Hepatocyte (in vitro differentiated cells): Measurements from ENCODE around the gene KRT78. TPM values are rescaled to one million over a fixed set of nuclear protein-coding genes. Genes with fewer than 3 reads are reported as not detected.

Source experiments
- DNase-seq: peaks from one replicate; pipeline ENCODE4 v3.0.0-alpha.2; 2016; ENCODE audit warnings: low spot score
- H2AFZ ChIP-seq: fragments of 200-600 bp; sonication (generic); 2 replicates; pipeline ENCODE4 v1.6.0; 2016; ENCODE audit warnings: antibody characterized with exemption, mild to moderate bottlenecking
- H3K27ac ChIP-seq: fragments of 200-600 bp; sonication (generic); 2 replicates; pipeline ENCODE4 v1.5.1; 2016; ENCODE audit warnings: mild to moderate bottlenecking
- H3K27me3 ChIP-seq: fragments of 200-600 bp; sonication (generic); 2 replicates; pipeline ENCODE4 v1.6.1; 2016
- H3K36me3 ChIP-seq: fragments of 200-600 bp; sonication (generic); replicated peaks from 2 replicates; pipeline ENCODE4 v1.5.1; 2016; ENCODE audit warnings: low read depth; ENCODE audit not compliant: insufficient read depth
- H3K4me1 ChIP-seq: fragments of 200-600 bp; sonication (generic); 2 replicates; pipeline ENCODE4 v1.5.1; 2016; ENCODE audit warnings: mild to moderate bottlenecking, moderate library complexity; ENCODE audit not compliant: insufficient read depth
- H3K4me2 ChIP-seq: fragments of 200-600 bp; sonication (generic); 2 replicates; pipeline ENCODE4 v1.6.0; 2016
- H3K4me3 ChIP-seq: fragments of 200-600 bp; sonication (generic); 2 replicates; pipeline ENCODE4 v1.5.1; 2016; ENCODE audit warnings: mild to moderate bottlenecking
- H3K79me2 ChIP-seq: fragments of 200-600 bp; sonication (generic); 2 replicates; pipeline ENCODE4 v1.6.0; 2017; ENCODE audit warnings: mild to moderate bottlenecking
- H3K9me2 ChIP-seq: fragments of 200-600 bp; sonication (generic); replicated peaks from 2 replicates; pipeline ENCODE4 v1.6.0; 2017; ENCODE audit warnings: mild to moderate bottlenecking; ENCODE audit not compliant: insufficient read depth
- H3K9me3 ChIP-seq: fragments of 200-600 bp; sonication (generic); 2 replicates; pipeline ENCODE4 v1.5.1; 2016; ENCODE audit warnings: low read depth, mild to moderate bottlenecking
- H4K20me1 ChIP-seq: fragments of 200-600 bp; sonication (generic); 2 replicates; pipeline ENCODE4 v1.6.0; 2016; ENCODE audit warnings: mild to moderate bottlenecking; ENCODE audit not compliant: insufficient read depth, poor library complexity, severe bottlenecking
- CTCF ChIP-seq: fragments of 200-600 bp; sonication (generic); IDR thresholded peaks from 2 replicates; pipeline ENCODE4 v1.5.1; 2016; ENCODE audit warnings: antibody characterized with exemption, mild to moderate bottlenecking; ENCODE audit not compliant: poor library complexity
- EZH2 ChIP-seq: fragments of 200-600 bp; sonication (generic); IDR thresholded peaks from 2 replicates; pipeline ENCODE4 v1.6.1; 2016; ENCODE audit warnings: antibody characterized with exemption, mild to moderate bottlenecking, borderline replicate concordance
- EZH2phosphoT487 ChIP-seq: fragments of 200-600 bp; sonication (generic); IDR thresholded peaks from one replicate; pipeline ENCODE4 v1.6.1; 2018; ENCODE audit warnings: antibody characterized with exemption, mild to moderate bottlenecking, low read depth, moderate library complexity; ENCODE audit not compliant: unreplicated experiment, severe bottlenecking
- WGBS: methylation state at CpG from one replicate; pipeline ENCODE4 v1.1.6; 2016; ENCODE audit warnings: low lambda C conversion rate; ENCODE audit errors: missing lambda C conversion rate; 5-methylcytosine and 5-hydroxymethylcytosine counted together
- polyA plus RNA-seq: library from polyadenylated mRNA; unstranded; fragments of >200 nt; fragmentation: Nextera tagmentation; extraction: Ambion mirVana; gene quantifications from 2 replicates; pipeline ENCODE4 v1.2.1, GENCODE V29; 2016
- total RNA-seq: library from RNA; depleted of rRNA; stranded (reverse); fragments of >200 nt; gene quantifications from 2 replicates; pipeline ENCODE4 v1.2.3, GENCODE V29; 2014

KRT78 gene
- total and polyA plus RNA-seq, 2 experiments from 2014 or later = not detected

DNA sequence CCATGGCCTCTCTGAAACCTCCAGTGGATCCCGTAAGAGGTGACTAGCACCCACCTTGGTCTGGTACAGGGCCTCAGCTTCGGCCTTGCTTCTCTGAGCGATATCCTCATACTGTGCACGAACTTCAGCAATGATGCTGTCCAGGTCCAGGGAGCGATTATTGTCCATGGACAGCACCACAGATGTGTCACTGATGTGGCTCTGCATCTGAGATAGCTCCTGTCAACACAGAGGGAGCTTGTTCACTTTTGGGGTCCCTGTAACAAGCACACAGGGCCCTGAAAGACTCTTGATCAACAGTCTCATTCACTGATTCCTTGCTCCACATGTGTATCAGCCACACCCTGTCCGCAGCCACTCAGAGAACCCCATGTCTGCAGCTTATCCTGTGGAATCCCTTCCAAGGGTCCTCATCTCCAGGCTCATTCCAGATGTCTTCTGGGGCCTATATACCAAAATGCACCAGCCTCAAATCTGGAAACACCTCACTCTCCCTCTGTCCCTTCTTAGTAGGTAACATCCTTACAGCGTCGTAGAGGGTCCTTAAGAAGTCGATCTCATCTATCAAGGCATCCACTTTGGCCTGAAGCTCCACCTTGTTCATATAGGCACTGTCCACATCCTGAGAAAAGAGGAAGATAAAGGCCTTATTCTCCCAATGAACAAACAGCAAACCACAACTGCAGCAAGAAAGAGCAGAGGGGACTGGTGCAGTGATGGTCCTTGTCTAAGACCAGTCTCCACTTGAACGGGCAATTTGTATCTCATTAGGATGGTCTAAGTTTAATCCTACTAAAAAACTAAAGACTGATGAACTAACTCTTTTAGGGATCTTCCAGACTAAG lies 56.4 kb downstream of the KRT78 start:
- H3K27me3 ChIP-seq = no peaks in the 10 kb centered on the region
- H3K4me1 ChIP-seq = peaks cover 5% of the 10 kb centered on the region
- no peaks in the 10 kb centered on the region for H3K9me2 ChIP-seq
- no peak for TF ChIP-seq EZH2
- no peak for TF ChIP-seq EZH2phosphoT487
- TF ChIP-seq CTCF = no peak
- no peaks in the 10 kb centered on the region for H3K9me3 ChIP-seq
- H2AFZ ChIP-seq = no peak overlapping the region
- no peaks in the 10 kb centered on the region for H3K36me3 ChIP-seq
- H4K20me1 ChIP-seq = no peaks in the 10 kb centered on the region
- H3K79me2 ChIP-seq = no peaks in the 10 kb centered on the region
- no peak for DNase-seq
- H3K27ac ChIP-seq = no peak overlapping the region
- WGBS = 88% methylated on average over 10 of the region's 10 CpGs
- H3K4me2 ChIP-seq = no peak overlapping the region
- H3K4me3 ChIP-seq = no peak overlapping the region

- Histone ChIP-seq H2AFZ (no peak overlapping the region), H4K20me1 (no peaks in the 10 kb centered on the region), H3K79me2 (no peaks in the 10 kb centered on the region), H3K27ac (no peak overlapping the region), H3K36me3 (no peaks in the 10 kb centered on the region), H3K4me3 (no peak overlapping the region), H3K9me3 (no peaks in the 10 kb centered on the region), H3K27me3 (no peaks in the 10 kb centered on the region), H3K9me2 (no peaks in the 10 kb centered on the region), H3K4me1 (peaks cover 5% of the 10 kb centered on the region), H3K4me2 (no peak overlapping the region)
- DNase-seq = no peak
- no peak for TF ChIP-seq EZH2phosphoT487
- TF ChIP-seq CTCF = no peak
- TF ChIP-seq EZH2 = no peak
- 93% methylated on average over 12 of the region's 12 CpGs for WGBS
Measured at GRCh38 chr12:52791271-52792184, 57.3 kb downstream of the KRT78 start.

DNA sequence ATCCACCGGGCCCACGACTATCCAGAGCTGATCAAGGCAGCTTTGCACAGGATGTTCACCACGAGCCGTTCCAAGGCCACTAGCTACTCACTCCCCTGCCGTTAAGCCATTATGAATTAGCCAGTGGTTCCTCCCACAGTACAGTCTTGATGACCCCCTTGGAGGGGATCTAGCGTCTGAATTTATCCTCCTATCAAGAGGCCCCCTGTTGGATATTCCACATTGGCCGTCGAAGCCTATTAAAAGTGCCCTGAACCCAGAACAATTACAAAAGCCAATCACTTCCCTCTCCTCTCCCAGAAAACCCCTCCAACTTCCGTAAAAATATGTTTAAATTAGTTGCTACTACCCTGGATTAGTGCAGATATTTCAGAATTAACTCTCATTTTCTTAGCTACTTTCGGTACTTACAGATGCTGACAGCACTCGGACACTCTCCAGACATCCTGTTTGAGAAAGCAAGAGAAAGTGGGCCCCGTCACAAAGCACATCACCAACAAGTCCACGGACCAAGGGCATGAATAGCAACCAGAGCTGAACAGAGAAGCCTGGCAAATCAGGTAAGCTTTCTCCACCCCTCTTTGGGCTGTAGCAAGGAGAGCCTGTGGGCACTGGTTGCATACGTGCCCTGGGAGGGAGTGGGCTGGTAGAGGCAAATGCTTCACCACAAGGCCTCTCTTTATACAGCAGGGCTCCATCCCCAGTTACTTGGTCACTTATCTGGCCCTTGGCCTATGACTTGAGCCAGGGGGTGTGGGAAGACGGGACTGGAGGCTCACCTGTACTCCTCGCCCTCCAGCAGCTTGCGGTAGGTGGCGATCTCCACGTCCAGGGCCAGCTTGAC lies 58.1 kb downstream of the KRT78 start:
- no peaks in the 10 kb centered on the region for H3K36me3 ChIP-seq
- TF ChIP-seq EZH2phosphoT487 = no peak
- no peak for TF ChIP-seq CTCF
- no peak for TF ChIP-seq EZH2

More for the DNA sequence above, 58.1 kb downstream of the KRT78 start:
- Histone ChIP-seq H3K4me2 (no peak overlapping the region), H3K4me3 (no peak overlapping the region), H3K9me2 (no peaks in the 10 kb centered on the region), H3K9me3 (no peaks in the 10 kb centered on the region), H4K20me1 (no peaks in the 10 kb centered on the region), H3K4me1 (peaks cover 5% of the 10 kb centered on the region), H3K79me2 (no peaks in the 10 kb centered on the region), H3K27ac (no peak overlapping the region), H2AFZ (no peak overlapping the region), H3K27me3 (no peaks in the 10 kb centered on the region)
- 75% methylated on average over 19 of the region's 19 CpGs for WGBS
- no peak for DNase-seq
